SK-N-SH treated with all-trans-retinoic acid at 6 μM for 48 hours (cell line): ENCODE data around the gene RCOR1.

ENCODE experiments used
- ARNTL ChIP-seq: fragments of 450-650 bp; formaldehyde crosslinking; IDR thresholded peaks from 2 replicates; pipeline ENCODE4 v1.5.0; 2020; ENCODE audit warnings: low read depth, mild to moderate bottlenecking, moderate library complexity, borderline replicate concordance
- ESRRG ChIP-seq: fragments of 250-450 bp; sonication (Bioruptor Pico); IDR thresholded peaks from 2 replicates; pipeline ENCODE4 v1.6.1; 2021; ENCODE audit warnings: mild to moderate bottlenecking
- GLIS3 ChIP-seq: fragments of 250-450 bp; sonication (Bioruptor Pico); IDR thresholded peaks from 2 replicates; pipeline ENCODE4 v1.5.0; 2020; ENCODE audit warnings: mild to moderate bottlenecking, moderate library complexity
- PATZ1 ChIP-seq: fragments of 250-450 bp; sonication (Bioruptor Pico); IDR thresholded peaks from 2 replicates; pipeline ENCODE4 v1.8.0; 2020; ENCODE audit warnings: mild to moderate bottlenecking, moderate library complexity, borderline replicate concordance
- POU6F1 ChIP-seq: fragments of 250-450 bp; sonication (Bioruptor Pico); IDR thresholded peaks from 2 replicates; pipeline ENCODE4 v1.8.0; 2021; ENCODE audit warnings: low read depth, mild to moderate bottlenecking, moderate library complexity, borderline replicate concordance
- RARB ChIP-seq: fragments of 250-450 bp; sonication (Bioruptor Pico); IDR thresholded peaks from 2 replicates; pipeline ENCODE4 v1.8.0; 2021; ENCODE audit warnings: mild to moderate bottlenecking, moderate library complexity
- TCF4 ChIP-seq: fragments of 250-450 bp; sonication (Bioruptor Pico); IDR thresholded peaks from 2 replicates; pipeline ENCODE4 v1.8.0; 2021; ENCODE audit warnings: mild to moderate bottlenecking, moderate library complexity, borderline replicate concordance
- TOX ChIP-seq: fragments of 250-450 bp; sonication (Bioruptor Pico); IDR thresholded peaks from 2 replicates; pipeline ENCODE4 v1.8.0; 2021; ENCODE audit warnings: mild to moderate bottlenecking, moderate library complexity, borderline replicate concordance
- ZFP3 ChIP-seq: fragments of 250-450 bp; sonication (Bioruptor Pico); IDR thresholded peaks from 2 replicates; pipeline ENCODE4 v1.5.0; 2020; ENCODE audit warnings: mild to moderate bottlenecking, moderate library complexity
- ZFP30 ChIP-seq: fragments of 450-650 bp; formaldehyde crosslinking; IDR thresholded peaks from 2 replicates; pipeline ENCODE4 v1.5.0; 2022; ENCODE audit warnings: mild to moderate bottlenecking, moderate library complexity
- ZNF565 ChIP-seq: fragments of 450-650 bp; formaldehyde crosslinking; conservative IDR thresholded peaks from 2 replicates; pipeline ENCODE4 v1.5.0; 2020; ENCODE audit warnings: low read depth, mild to moderate bottlenecking, moderate library complexity
- TF ChIP-seq, protein P1 (sequence below): fragments of 250-450 bp; sonication (Bioruptor Pico); IDR thresholded peaks from 2 replicates; pipeline ENCODE4 v1.5.1; 2020; ENCODE audit warnings: low read depth, mild to moderate bottlenecking, moderate library complexity
- TF ChIP-seq, protein P2 (sequence below): fragments of 250-450 bp; sonication (Bioruptor Pico); IDR thresholded peaks from 2 replicates; pipeline ENCODE4 v1.5.0; 2020; ENCODE audit warnings: mild to moderate bottlenecking, moderate library complexity

DNA sequence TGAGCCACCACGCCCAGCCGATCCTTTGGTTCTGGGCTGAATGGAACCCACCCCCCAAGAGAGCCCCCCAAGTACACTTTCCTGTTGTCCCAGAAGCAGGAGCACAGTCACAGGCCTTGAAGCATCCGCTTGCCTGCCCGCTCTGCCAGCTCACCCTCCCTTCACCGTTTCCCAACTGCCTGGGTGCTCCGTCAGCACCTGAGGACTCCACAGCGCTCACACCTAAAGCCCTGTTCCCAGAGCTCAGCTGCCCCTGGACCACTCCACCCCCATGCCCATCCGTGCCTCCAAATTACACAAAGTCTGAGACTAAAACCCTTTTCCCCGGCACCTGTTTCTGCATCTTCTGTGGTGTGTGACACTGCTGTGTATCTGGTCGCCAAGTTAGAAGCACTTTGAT is 140.5 kb downstream of the RCOR1 start:
- TF ChIP-seq ESRRG (CRISPR knock-in tag) (no peak), GLIS3 (CRISPR knock-in tag) (no peak), TCF4 (CRISPR knock-in tag) (no peak), ZFP3 (no peak), POU6F1 (CRISPR knock-in tag) (no peak), ZFP30 (CRISPR knock-in tag) (no peak), PATZ1 (no peak), RARB (no peak), ZNF565 (no peak), TOX (no peak), ARNTL (CRISPR knock-in tag) (no peak)
- TF ChIP-seq, protein P1, sequence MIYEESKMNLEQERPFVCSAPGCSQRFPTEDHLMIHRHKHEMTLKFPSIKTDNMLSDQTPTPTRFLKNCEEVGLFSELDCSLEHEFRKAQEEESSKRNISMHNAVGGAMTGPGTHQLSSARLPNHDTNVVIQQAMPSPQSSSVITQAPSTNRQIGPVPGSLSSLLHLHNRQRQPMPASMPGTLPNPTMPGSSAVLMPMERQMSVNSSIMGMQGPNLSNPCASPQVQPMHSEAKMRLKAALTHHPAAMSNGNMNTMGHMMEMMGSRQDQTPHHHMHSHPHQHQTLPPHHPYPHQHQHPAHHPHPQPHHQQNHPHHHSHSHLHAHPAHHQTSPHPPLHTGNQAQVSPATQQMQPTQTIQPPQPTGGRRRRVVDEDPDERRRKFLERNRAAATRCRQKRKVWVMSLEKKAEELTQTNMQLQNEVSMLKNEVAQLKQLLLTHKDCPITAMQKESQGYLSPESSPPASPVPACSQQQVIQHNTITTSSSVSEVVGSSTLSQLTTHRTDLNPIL (CRISPR knock-in tag): no peak
- TF ChIP-seq, protein P2, sequence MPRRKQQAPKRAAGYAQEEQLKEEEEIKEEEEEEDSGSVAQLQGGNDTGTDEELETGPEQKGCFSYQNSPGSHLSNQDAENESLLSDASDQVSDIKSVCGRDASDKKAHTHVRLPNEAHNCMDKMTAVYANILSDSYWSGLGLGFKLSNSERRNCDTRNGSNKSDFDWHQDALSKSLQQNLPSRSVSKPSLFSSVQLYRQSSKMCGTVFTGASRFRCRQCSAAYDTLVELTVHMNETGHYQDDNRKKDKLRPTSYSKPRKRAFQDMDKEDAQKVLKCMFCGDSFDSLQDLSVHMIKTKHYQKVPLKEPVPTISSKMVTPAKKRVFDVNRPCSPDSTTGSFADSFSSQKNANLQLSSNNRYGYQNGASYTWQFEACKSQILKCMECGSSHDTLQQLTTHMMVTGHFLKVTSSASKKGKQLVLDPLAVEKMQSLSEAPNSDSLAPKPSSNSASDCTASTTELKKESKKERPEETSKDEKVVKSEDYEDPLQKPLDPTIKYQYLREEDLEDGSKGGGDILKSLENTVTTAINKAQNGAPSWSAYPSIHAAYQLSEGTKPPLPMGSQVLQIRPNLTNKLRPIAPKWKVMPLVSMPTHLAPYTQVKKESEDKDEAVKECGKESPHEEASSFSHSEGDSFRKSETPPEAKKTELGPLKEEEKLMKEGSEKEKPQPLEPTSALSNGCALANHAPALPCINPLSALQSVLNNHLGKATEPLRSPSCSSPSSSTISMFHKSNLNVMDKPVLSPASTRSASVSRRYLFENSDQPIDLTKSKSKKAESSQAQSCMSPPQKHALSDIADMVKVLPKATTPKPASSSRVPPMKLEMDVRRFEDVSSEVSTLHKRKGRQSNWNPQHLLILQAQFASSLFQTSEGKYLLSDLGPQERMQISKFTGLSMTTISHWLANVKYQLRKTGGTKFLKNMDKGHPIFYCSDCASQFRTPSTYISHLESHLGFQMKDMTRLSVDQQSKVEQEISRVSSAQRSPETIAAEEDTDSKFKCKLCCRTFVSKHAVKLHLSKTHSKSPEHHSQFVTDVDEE (CRISPR knock-in tag): no peak
